Stimulated activated CD8-positive, alpha-beta memory T cell treated with anti-CD3 and anti-CD28 coated beads, Interleukin-15, amount 100 ng/mL, for 1 hour (primary cell): ENCODE results near the gene IQGAP3.
"Not testable (repeated sequence)": the region's sequence is repeated elsewhere in the genome, so short reads cannot be mapped to it uniquely, and the experiment has no call there.

ENCODE experiments used
- DNase-seq: peaks from one replicate; pipeline ENCODE4 v3.0.0-alpha.2; 2020; ENCODE audit warnings: low read depth

Gene IQGAP3, protein sequence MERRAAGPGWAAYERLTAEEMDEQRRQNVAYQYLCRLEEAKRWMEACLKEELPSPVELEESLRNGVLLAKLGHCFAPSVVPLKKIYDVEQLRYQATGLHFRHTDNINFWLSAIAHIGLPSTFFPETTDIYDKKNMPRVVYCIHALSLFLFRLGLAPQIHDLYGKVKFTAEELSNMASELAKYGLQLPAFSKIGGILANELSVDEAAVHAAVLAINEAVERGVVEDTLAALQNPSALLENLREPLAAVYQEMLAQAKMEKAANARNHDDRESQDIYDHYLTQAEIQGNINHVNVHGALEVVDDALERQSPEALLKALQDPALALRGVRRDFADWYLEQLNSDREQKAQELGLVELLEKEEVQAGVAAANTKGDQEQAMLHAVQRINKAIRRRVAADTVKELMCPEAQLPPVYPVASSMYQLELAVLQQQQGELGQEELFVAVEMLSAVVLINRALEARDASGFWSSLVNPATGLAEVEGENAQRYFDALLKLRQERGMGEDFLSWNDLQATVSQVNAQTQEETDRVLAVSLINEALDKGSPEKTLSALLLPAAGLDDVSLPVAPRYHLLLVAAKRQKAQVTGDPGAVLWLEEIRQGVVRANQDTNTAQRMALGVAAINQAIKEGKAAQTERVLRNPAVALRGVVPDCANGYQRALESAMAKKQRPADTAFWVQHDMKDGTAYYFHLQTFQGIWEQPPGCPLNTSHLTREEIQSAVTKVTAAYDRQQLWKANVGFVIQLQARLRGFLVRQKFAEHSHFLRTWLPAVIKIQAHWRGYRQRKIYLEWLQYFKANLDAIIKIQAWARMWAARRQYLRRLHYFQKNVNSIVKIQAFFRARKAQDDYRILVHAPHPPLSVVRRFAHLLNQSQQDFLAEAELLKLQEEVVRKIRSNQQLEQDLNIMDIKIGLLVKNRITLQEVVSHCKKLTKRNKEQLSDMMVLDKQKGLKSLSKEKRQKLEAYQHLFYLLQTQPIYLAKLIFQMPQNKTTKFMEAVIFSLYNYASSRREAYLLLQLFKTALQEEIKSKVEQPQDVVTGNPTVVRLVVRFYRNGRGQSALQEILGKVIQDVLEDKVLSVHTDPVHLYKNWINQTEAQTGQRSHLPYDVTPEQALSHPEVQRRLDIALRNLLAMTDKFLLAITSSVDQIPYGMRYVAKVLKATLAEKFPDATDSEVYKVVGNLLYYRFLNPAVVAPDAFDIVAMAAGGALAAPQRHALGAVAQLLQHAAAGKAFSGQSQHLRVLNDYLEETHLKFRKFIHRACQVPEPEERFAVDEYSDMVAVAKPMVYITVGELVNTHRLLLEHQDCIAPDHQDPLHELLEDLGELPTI (N-terminal part only)

DNA sequence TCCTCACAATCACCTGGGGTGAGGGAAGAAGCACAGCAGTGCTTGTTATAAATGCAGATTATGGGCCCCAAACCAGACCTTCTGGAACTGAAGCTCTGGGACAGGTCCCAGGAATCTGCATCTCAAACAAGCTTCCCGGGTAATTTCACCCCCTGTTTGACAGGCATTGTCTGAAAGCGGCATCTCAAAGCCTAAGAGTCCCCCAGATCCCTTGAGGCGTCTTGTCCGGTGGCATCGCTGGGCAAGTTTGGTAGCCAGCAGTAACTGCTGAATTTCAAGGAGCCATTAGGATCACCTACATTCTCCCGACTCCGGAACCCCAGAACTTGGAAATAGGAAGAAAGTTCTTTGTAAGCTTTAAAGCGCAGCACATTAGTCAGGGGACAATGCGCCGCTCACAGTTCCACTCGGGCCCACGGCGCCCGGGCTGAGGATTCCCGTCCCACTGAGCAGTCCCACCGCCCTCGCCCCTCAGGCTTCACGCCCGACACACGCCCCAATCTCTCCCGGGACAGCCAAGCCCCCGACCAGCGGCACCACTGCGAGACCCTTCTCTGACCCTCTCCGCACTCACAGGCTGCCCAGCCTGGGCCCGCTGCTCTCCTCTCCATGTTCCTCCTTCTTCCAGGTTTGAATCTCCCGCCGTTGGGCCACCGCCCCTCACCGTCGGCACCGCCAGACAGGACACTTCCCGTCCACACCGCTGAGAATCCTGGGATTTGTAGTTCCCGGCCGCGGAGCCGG, at the start of gene IQGAP3:
IQGAP3 (minus strand) TSS at position 647 of the 744 bp plus-strand sequence; CDS start at position 611, 36 bp downstream.
- peak; percentile 36 for DNase-seq

DNA sequence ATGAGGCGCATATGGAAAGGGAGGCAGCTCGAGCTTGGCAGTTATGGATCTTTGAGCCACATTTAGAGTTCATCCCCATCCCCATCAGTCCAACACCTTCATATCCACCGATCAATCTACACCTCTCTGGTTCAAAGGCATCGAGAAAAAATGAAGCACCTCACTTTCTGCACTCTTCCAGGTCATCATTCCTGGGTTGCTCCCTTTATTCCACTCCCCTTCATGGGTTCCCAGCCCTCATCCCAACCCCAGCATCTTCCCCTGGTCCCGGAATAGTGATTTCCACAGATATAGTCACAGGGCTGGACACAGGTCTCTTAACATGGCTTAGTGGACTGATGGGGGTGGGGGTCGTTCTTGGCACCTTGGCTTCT, 47.2 kb upstream of the IQGAP3 start:
- no peak for DNase-seq

DNA sequence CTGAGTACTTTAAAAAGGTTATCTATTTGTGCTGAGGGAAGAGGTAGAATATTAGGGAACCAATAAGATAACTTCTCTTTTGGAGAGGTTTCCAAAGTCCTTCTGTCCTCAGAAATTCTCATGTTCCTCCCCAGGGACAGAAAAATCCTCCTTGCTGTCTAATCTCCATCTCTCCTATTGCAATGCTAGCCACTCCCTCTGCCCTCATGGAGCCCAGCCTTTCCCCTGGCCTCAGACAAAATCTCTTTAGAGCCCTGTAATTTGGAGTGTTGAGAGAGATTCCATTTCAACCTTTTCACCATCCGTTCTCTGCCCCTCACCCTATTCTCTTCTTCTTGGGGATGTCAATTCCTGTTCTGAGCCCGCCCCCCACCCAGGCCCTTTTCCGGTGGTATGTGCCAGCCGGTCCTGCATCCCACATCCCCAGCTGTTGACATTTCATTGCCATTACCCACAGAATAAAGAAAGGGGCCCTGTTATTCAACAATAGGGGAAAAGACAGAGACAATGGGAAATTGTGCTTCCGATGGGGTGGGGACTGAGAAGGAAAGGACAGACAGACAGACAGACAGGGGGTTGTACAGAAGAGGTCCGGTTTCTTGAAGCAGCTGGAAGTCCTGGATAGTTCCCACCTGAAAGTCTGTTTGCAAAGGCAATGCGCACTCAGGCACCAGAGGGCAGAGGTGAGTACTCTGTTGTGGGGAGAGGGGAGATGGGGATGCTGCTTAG, 46.7 kb upstream of the IQGAP3 start, which contains the start of gene HAPLN2:
HAPLN2 (plus strand) TSS at position 563 of the 729 bp plus-strand sequence. CDS start 4,076 bp downstream, outside the sequence.
- no peak for DNase-seq

DNA sequence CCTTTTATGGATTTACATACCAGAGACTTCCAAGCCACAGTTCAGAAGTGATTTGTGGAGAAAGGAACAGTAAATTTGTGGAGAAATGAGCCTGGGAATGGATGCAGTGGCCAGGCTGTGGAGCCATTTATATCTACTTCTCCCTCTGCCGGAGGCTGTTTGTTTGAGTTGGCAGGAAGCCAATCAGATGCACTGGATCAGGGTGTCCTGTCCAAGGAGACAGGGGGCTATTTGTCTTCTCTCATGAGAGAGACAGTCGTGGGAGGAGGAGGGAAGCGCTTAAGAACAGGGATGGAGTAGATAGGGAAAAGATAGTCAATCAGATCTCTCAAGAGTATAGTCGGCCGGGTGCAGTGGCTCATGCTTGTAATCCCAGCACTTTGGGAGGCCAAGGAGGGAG, 44.1 kb upstream of the IQGAP3 start:
- no peak for DNase-seq

DNA sequence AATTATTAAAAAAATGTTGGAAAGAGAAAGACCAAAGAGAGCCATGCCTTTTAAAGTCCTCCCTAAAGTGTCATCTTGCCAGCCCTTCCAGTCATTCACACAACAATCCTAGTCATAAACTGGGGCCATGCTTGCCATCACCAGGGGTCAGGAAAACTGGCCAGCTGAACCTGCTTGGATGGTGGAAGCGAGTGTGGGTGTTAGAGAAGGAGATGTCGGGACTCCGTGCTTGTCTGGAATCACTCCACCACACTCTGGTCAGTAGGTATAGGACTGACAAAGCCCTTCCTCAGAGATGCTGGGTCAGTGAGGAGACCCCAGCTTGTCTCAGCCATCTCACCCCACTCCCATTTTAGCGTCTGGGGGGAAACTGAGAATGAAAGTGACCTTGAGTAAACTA, 43.6 kb upstream of the IQGAP3 start:
- DNase-seq: no peak

DNA sequence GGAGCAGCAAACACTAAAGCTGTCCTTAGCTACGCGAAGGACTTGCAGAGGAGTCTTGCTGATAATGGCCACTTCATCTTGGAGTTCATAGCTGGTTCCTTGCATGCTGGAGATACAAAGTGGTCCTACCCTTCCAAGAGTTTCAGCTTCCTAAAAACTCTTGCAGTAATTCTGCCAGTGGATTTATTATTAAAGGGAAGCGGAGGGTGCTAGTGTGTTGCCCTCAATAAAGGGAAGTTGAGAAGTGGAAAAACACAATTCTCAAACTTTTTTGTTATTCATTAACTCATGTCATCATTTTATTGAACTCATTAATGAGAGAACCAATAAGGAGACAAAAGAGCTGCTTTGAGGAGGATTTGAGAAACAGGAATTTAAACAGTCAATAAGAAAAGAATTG, 40.3 kb upstream of the IQGAP3 start:
- DNase-seq: no peak

DNA sequence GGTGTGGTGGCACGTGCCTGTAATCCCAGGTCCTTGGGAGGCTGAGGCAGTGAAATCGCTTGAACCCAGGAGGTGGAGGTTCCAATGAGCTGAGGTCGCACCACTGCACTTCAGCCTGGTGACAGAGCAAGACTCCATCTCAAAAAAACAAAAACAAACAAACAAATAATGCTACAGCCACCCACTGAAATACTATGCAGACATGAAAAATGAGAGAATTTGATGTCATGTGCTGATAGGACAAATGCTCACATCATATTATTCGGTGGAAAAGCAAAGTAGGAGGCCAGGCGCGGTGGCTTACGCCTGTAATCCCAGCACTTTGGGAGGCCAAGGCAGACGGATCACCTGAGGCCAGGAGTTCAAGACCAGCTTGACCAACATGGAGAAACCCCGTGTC, 37.7 kb upstream of the IQGAP3 start:
- DNase-seq: not testable (repeated sequence)

DNA sequence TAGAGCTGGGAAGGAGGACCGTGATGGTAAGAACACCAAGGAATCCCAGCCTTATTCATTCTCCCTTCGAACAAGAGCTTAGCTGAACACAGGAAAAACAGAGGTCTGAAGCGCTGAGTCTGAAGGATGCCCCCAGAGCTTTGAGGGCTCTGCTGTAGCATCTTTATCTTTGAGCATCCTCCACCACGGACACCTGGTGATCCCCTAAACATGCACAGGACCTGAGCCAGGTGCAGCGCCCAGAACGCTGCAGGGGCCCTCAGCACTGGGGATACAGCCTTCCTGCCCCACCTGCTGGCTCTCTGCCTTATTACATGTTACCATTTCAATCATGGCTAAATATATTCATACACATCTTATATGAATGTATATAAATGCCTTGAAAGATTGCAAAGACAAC, 36.6 kb upstream of the IQGAP3 start:
- peak; percentile 38 for DNase-seq

DNA sequence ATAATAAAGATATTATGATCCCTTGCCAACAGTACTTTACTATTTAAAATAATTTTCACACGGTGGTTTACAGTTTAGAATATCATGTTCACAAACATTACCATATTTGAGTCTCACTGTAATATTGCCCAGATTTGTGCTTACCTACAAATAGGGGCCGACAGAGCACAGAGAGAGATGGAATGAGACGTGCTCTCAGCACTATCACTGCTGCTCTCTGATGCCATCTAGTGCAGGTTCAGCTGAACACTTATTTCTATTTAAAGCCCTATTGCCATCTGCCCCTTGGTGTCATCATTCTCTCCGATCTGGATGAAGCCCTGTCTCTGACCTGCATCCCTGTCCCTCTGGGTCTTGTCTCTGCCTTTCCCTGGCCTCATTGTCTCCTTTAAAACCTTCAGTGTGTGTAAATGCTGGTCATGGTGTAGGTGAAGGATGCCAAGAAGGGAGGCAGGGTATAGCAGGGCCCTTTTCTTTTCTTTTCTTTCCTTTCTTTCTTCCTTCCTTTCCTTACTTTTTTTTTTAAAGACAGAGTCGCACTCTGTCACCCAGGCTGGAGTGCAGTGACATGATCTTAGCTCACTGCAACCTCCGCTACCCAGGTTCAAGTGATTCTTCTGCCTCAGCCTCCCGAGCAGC, 35.8 kb upstream of the IQGAP3 start:
- DNase-seq: peak; percentile 41

DNA sequence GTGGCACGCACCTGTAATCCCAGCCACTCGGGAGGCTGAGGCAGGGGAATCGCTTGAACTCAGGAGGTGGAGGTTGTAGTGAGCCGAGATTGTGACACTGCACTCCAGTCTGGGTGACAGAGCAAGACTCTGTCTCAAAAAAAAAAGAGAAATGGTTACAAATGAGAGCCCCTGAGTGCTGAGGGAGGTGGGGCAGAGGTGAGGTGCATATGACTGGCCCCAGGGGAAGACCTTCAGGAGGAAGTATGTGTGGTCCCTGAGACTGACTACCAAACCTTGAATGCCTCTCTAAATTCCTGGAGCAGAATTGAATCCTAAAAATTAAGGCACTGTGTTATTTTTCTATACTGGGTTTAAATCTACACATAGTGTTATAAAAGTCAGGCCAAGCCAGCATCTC, 35.0 kb upstream of the IQGAP3 start:
- DNase-seq: not testable (repeated sequence)

DNA sequence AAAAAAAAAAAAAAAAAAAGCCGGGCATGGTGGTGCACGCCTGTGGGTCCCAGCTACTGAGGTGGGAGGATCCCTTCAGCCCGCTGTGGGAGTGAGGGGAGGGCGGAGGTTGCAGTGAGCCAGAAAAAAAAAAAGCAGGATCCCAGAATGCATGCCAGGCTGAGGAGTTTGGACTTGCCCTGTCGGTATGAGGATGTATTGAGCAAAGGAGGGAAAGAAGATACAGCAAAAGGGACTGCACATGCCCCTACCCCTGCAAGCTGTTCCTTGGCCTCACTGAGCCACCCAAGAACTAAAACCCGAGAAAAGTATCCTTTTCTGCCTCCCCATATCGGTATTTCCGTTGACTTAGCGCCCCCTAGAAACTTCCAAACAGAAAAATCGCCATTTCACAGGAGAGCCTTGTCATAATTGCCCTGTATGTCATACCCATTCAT, 30.2 kb upstream of the IQGAP3 start:
- no peak for DNase-seq

DNA sequence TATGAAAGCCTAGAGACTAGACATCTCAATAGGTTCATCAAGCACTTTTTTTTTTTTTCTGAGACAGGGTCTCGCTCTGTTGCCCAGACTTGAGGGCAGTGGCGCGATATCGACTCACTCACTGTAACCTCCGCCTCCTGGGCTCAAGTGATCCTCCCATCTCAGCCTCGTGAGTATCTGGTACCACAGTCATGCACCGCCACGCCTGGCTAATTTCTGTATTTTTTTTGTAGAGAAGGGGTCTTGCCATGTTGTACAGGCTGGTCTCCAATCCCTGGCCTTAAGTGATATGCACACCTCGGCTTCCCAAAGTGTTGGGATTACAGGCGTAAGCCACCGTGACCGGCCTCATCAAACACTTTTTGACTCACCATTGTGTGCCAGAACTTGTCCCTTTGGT, 29.5 kb upstream of the IQGAP3 start:
- DNase-seq: no peak

DNA sequence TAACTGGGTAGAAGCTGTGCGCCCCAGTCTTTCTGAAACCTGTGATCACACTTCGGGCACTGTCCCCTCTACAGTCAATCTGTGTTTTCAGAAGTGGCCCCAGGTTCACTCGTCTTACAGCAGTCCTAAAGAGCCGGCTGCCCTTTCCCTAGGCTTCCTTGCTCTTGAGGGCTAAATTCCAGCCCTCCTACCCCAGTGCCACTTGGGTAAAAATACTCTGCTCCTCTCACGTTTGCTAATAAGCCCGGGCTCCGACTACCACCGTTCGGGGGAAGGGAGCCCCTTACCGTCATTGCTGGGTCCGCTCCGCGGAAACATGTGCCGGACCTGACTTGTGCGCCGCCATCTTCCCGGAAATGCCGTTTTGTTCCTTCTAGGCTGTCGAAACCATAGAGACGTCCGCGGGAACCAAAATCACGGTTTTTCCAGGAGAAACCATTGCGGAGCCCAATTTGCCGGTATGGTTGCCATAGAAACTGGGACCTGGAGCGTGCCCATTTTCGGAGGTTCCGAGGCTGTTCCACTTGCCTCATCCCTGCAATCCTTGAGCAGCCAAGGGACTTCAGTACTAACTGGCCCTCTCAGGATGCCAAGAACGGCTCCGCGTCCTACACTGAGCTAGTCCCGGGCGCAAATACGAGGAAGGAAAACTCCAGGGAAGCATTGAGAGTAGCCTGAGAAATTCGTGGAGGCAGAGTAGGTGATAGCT, 28.9 kb upstream of the IQGAP3 start, which contains the start of gene GPATCH4:
GPATCH4 (minus strand) TSS at position 358 of the 709 bp plus-strand sequence.
- DNase-seq: peak; percentile 58

DNA sequence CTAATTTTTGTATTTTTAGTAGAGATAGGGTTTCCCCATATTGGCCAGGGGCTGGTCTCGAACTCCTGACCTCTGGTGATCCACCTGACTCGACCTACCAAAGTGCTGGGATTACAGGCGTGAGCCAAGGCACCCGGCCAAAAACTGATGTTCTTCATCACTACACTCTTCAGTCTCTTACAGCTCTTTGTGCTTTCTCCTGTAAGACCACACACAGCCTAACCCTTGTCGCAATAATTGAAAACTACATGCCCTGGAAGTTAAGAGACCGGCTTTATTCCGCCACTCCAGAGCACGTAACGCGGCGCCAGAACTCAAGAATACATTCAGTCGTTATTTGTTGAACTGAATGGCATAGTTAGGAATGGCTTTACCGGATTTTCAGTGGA, 28.4 kb upstream of the IQGAP3 start:
- no peak for DNase-seq

DNA sequence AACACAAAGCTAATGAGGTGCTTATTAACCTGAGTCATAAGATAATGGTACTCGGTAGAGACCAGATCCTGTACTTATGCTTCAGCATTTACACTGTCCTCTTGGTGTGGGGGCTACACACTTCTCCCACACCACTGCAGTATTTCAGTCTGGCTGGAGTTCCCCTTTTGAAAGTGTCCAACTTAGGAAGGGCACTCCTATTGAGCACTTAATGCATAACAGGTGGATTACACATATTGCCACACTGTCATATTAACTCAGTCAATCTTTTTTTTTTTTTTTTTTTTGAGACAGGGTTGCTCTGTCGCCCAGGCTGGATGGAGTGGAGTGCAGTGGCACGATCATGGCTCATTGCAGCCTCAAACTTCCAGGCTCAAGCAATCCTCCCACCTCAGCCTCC, 27.4 kb upstream of the IQGAP3 start:
- no peak for DNase-seq

DNA sequence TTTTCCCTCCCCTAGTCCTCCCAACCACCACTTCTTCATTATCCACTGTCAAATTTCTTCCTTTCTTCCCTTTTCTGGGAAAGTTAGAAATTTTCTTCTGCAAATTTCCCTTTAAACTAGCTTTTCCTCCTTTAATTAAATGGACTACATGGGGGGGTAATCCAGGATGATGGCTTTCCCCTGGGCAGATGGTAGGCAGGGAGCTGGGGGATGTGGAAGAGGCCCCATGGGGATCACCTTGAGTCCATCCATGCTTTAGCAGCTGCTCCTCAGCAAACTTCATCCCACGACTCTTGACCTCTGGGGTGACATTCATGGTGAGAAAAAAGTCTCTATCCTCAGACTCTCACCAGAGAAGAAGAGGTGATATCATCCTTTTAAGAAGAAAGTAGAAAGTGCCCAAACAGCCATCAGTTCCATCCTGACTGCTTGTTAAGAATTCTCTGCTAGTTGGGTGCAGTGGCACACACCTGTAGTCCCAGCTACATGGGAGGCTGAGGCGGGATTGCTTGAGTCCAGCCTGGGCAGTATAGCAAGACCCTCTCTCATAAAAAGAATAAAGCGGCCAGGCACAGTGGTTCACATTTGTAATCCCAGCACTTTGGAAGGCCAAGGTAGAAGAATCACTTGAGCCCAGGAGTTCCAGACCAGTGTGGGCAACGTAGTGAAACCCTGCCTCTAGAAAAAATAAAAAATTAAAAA, 26.5 kb upstream of the IQGAP3 start:
- DNase-seq: no peak

DNA sequence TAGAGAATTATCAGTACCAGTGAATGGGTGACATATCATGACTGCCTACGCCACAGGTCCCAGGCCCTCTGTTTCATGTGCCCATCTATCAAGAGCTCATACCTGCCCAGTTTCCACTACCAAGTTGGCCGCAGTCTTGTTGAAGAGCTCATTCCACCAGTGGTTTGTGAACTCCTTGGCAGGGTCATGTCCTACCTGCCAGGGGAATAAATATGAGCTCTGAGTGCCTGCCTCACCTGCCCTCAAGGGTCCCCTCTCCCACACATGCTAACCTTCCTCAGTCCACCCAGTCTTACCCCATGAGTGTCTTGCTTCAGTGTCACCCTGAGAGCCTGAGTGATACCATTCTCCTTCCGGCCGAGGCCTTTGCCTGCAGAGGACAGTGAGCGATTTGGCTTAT, 25.8 kb upstream of the IQGAP3 start:
- DNase-seq: no peak

DNA sequence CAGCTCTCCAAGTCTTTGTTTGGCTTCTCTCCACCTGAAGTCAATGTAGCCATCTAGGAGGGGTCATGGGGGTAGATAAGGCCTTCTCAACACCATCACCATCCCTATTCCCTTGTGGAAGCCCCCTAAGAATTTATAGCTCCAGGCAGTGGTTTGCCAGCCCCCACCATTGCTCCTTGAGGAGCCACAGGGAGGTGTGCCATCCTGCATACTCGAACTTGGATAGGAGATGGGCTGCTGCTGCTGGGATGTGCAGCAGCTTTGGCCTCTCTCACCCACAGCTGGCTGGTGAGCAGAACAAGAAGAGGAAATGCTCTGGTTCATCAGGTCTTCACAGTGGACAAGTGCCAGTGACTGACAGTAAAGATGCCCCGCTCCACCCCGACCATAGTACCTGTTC, 24.1 kb upstream of the IQGAP3 start:
- DNase-seq: no peak

DNA sequence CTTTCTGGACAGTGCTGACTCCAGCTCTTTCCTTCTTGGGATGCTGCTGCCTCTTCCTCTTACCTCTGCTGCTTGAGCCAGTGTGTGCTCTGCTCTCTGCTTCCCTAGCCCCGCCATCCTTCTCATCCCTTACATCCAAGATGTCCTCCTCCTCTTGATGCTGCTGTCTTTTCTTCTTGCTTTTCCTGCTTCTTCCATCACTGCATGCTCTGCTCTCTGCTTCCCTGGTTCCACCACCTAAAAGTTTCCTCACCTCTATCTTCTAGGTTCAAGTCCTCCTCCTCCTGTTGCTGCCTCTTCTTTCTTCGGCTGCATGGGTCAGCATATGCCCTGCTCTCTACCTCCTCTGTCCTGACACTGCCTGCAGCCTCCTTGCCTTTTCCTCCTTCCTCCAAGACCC, 22.7 kb upstream of the IQGAP3 start:
- DNase-seq: no peak
